ENCODE measurements around the gene JPT2.

JPT2 gene

GRCh38 chr16:1673424-1674151, 4.5 kb upstream of the JPT2 start:
- Histone ChIP-seq H4K20me1 (ENCODE audit: low read depth, low read length) (no peaks in the 10 kb centered on the region), H3K4me2 (ENCODE audit: low read depth, low read length, poor library complexity, severe bottlenecking) (no peak overlapping the region), H3K27ac (ENCODE audit: low read depth, low read length) (no peak overlapping the region), H3F3A (ENCODE audit: insufficient read depth) (no peaks in the 10 kb centered on the region), H3K79me2 (ENCODE audit: insufficient read depth, low read length) (peaks cover 3% of the 10 kb centered on the region), H3K36me3 (ENCODE audit: low read length) (no peaks in the 10 kb centered on the region), H3K9me2 (replicated peaks; ENCODE audit: insufficient read depth, low read length) (no peaks in the 10 kb centered on the region), H3K9me3 (ENCODE audit: insufficient read depth, low read length) (no peaks in the 10 kb centered on the region), H3K4me3 (ENCODE audit: insufficient read depth, low read length, poor library complexity, severe bottlenecking) (no peak overlapping the region), H3K27me3 (ENCODE audit: low read length) (no peaks in the 10 kb centered on the region), H2AFZ (ENCODE audit: low read depth, low read length, severe bottlenecking) (no peak overlapping the region), H3K9ac (ENCODE audit: low read length) (no peak overlapping the region)
- TF ChIP-seq EZH2phosphoT487 (conservative IDR thresholded peaks at IDR 0.05; ENCODE audit: low read length) (no peak), CTCF (IDR thresholded peaks at IDR 0.05; ENCODE audit: insufficient read depth, low read length, poor library complexity, severe bottlenecking) (no peak)

- Histone ChIP-seq H3K9ac (ENCODE audit: low read length) (no peak overlapping the region), H3K27ac (ENCODE audit: low read depth, low read length) (no peak overlapping the region), H4K20me1 (ENCODE audit: low read depth, low read length) (no peaks in the 10 kb centered on the region), H3K27me3 (ENCODE audit: low read length) (no peaks in the 10 kb centered on the region), H3K9me3 (ENCODE audit: insufficient read depth, low read length) (no peaks in the 10 kb centered on the region), H3K4me3 (ENCODE audit: insufficient read depth, low read length, poor library complexity, severe bottlenecking) (no peak overlapping the region), H3K4me2 (ENCODE audit: low read depth, low read length, poor library complexity, severe bottlenecking) (no peak overlapping the region), H3K79me2 (ENCODE audit: insufficient read depth, low read length) (peaks cover 10% of the 10 kb centered on the region), H3F3A (ENCODE audit: insufficient read depth) (no peaks in the 10 kb centered on the region), H2AFZ (ENCODE audit: low read depth, low read length, severe bottlenecking) (no peak overlapping the region), H3K9me2 (replicated peaks; ENCODE audit: insufficient read depth, low read length) (no peaks in the 10 kb centered on the region), H3K36me3 (ENCODE audit: low read length) (no peaks in the 10 kb centered on the region)
- no peak for TF ChIP-seq CTCF (IDR thresholded peaks at IDR 0.05; ENCODE audit: insufficient read depth, low read length, poor library complexity, severe bottlenecking)
- TF ChIP-seq EZH2phosphoT487 (conservative IDR thresholded peaks at IDR 0.05; ENCODE audit: low read length), result no peak
These were observed 3.8 kb upstream of the JPT2 start for GRCh38 chr16:1674306-1674705.

DNA sequence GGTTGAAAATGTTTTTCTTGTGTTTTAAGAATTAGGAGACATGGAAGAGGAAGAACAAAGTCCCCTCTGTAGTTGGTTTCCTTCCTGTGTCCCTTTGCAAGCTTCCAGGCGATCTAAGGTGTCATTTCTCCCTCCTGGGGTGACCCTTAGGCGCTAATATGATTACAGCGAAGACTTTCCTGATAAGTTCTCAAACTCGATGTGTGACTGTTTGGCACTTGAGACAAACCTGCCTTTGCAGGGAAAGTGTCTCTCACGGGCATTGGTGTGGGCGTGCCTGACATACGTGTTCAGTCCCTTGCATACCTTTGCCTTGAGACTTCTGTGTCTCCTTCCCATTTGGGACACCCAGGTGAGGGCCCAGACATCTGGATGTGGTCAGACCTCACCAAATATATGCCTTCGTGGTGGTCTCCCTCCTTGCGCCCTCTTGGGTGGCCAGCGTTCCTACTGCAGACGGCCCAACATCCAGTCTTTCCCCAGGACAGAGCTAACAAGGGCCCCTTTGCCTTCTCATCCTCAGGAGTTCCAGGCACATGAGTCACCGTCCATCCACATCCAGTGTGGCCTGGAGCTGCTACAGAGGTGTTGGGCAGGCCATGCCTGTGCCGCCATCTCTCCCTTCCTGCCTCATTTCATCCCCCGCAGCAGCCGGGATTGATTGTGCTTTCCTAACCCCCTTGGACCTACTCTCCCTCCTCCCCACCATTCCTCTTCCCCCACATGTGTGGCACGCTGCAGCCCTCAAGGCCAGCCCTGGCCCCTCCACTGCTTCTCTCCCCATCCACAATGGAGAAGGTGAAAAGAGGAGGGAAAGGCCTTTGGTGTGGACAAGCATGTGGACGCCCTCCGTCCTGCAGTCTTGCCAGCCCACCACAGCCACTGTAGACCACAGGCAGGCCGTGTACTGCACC, 3.1 kb upstream of the JPT2 start:
- TF ChIP-seq EZH2phosphoT487 (conservative IDR thresholded peaks at IDR 0.05; ENCODE audit: low read length) (no peak), CTCF (IDR thresholded peaks at IDR 0.05; ENCODE audit: insufficient read depth, low read length, poor library complexity, severe bottlenecking) (no peak)
- H2AFZ ChIP-seq (ENCODE audit: low read depth, low read length, severe bottlenecking), result no peak overlapping the region
- H3K27ac ChIP-seq (ENCODE audit: low read depth, low read length), result no peak overlapping the region
- H3K4me2 ChIP-seq (ENCODE audit: low read depth, low read length, poor library complexity, severe bottlenecking), result no peak overlapping the region
- no peaks in the 10 kb centered on the region for H4K20me1 ChIP-seq (ENCODE audit: low read depth, low read length)
- no peaks in the 10 kb centered on the region for H3F3A ChIP-seq (ENCODE audit: insufficient read depth)
- H3K9me2 ChIP-seq (replicated peaks; ENCODE audit: insufficient read depth, low read length), result no peaks in the 10 kb centered on the region
- H3K9ac ChIP-seq (ENCODE audit: low read length), result no peak overlapping the region
- H3K4me3 ChIP-seq (ENCODE audit: insufficient read depth, low read length, poor library complexity, severe bottlenecking), result no peak overlapping the region
- no peaks in the 10 kb centered on the region for H3K9me3 ChIP-seq (ENCODE audit: insufficient read depth, low read length)
- H3K27me3 ChIP-seq (ENCODE audit: low read length), result no peaks in the 10 kb centered on the region
- H3K36me3 ChIP-seq (ENCODE audit: low read length), result no peaks in the 10 kb centered on the region
- H3K79me2 ChIP-seq (ENCODE audit: insufficient read depth, low read length), result peaks cover 17% of the 10 kb centered on the region

Data from SU-DHL-6 (cell line).